ENCODE measurements around the gene ZNF415.
"Not testable (repeated sequence)": the region's sequence is repeated elsewhere in the genome, so short reads cannot be mapped to it uniquely, and the experiment has no call there.

The ZNF415 gene

DNA sequence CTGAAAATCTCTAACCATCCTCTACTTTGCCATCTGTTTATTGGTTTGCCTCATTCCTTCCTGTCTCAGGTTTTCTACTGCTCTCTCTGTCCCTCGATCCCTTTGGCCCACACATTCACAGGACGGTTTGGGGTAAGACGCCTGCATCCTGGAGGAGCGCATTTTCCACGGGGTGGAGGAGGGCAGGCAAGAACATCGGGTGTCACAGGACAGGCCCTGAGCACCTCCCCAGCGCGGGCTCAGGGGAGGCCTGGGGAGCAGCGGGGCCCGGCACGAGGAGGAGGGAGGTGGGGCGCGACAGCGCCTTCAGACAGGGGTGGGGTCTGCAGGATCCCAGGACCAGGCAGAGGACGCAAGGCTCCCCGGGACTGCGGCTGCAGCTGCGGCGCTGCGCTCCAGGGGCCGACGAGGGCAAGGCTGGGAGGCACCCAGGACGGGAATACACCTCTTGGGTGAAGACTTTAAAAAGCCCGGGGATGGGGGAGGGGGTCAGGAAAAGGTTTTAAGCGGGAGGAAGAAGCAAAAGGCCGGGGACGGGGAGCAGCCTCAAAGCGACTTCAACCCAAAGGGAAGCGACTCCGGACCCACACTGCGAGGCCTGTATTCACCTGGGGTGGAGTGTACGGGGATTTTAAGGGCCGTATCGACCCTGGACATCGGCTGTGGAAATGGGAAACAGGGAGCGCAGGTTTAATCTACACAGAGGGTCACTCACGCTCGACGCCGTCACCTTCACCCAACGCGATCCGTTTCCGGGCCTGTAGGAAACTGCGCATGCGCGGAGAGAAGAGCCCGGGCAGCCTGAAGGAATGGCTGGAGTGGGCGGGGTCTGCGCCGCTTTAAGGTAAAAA, at the start of gene ZNF415:
ZNF415 (minus strand) TSS at position 770 of the 851 bp plus-strand sequence. CDS start 10,234 bp downstream, outside the sequence.
- DNase-seq, result no peak

DNA sequence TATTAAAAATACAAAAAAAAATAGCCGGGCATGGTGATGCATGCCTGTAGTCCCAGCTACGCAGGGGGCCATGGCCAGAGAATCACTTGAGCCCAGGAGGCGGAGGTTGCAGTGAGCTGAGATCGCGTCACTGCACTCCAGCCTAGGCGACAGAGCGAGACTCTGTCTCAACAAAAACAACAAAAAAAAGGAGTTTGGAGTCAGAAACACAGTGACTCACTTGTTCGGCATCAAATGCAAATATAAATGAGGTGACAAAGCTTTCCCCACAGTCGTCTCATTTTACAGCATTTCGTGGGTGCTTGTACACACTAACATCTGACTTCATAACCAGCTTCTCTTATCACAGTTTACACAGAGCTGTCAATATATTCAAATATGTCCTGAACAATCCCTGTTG, 49.5 kb upstream of the ZNF415 start:
- DNase-seq, result no peak

DNA sequence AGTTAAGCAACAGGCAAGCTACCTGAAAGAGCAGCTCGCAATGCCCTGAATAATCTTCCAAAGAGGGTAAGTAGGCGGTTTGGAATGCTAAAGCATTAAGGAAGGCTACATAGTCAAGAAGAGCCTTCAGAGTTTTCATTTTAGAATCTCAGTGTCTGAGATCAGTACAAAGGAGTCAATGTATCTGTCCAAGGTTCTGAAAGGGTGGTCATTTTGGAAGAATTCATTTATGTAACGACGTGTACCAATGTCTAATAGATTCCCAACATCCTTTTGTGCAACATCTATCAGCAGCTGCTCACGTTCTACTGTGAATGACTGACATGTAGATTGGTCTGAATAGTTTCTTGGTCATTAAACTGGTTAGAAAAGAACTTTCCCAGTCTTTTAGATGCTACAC, 45.3 kb upstream of the ZNF415 start:
- no peak for DNase-seq

DNA sequence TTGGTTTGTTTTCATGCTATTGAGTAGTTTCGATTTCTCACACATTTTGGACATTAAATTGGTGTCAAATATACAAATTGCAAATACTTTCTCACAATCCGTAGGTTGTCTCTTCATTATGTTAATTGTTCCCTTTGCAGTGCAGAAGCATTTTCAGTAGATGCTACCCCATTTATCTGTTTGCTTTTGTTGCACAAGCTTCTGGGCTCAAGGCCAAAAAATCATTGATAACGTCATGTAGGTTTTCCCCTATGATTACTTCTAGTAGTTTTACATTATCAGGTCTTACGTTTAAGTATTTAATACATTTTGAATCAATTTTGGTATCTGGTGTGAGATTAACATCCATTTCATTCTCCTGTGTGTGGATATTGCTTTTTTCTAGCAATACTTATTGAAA, 40.2 kb upstream of the ZNF415 start:
- DNase-seq, result no peak

DNA sequence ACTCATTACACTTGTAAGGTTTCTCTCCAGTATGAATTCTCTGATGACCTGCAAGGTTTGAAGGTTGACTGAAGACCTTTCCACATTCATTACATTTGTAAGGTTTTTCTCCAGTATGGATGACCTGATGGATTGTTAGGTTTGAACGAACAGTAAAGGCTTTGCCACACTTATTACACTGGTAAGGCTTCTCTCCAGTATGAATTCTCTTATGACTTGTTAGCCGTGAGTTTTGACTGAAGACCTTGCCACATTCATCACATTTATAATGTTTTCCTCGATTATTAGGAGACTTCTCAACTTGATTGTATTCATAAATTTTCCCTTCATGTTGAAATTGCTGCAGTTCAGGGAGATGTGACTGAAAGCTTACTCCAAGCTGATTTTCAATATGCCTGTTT, 33.0 kb upstream of the ZNF415 start:
- DNase-seq, result no peak

DNA sequence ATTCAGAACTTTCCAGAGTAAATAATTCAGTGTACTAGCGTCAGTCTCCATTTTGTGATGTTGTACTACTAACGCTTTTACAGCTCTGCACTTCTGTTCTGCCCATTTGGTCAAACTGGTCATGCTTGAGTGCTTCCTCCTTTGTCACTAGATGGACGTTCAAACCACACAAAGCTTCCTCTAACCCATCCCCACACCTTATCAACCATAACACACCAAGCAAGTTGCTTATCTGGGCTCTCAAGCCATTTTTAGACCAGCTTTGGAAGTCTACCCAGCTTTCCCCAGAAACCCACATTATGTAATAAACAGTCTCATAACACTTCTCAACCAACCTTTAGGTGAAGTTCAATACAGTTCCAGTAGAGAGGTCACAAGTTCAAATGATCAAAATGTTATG, 28.4 kb upstream of the ZNF415 start:
- no peak for DNase-seq

DNA sequence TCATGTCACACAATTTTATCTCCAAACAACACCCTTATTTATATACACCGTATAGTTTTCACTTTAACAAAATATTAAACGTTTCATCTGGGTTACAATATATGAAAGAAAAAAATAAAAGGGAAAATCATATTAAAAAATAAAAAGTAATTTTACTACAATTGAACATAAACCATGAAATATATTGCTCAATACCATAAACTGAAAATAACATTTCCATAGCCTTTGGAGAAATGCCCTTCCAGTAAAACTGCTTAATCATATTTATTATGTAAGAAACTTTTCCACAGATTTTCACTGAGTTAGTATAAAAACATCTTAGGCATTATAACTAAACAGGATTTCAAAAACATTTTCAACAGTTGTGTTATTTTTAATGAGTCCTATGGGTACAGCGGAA, 27.6 kb upstream of the ZNF415 start:
- DNase-seq, result no peak

DNA sequence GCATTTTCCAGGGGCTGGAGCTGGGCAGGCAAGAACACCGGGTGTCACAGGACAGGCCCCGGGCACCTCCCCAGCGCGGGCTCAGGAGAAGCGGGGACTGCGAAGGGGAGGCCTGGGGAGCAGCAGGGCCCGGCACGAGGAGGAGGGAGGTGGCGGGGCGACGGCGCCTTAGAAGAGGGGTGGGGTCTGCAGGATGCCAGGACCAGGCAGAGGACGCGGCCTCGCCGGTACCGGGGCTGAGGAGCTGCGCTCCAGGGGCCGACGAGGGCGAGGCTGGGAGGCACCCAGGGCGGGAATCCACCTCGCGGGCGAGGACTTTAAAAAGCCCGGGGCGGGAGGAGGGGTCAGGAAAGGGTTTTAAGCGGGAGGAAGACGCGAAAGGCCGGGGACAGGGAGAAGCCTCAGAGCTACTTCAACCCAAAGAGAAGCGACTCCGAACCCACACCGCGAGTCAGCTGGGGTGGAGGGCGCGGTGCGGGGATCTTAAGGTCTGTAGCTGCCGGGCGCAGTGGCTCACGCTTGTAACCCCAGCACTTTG, 25.5 kb upstream of the ZNF415 start:
- DNase-seq, result no peak

DNA sequence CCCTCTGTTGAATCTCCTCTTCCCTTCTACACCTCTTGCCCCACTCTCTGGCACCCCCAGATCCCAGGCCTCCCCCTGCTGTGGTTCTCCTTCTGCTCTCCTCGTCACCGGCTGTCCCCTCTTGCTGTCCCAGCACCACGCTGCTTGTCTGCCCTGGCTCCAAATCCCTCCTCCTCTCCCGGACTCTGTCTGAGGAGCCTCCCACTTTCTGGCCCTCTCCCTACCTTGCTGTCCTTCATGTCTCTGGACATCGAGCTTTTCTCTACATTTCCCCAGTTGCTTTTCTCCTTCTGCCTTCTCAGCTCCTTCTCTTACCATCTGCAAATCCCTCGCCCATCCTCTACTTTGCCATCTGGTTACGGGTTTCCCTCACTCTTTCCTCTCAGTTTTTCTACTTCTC, 24.9 kb upstream of the ZNF415 start:
- no peak for DNase-seq

DNA sequence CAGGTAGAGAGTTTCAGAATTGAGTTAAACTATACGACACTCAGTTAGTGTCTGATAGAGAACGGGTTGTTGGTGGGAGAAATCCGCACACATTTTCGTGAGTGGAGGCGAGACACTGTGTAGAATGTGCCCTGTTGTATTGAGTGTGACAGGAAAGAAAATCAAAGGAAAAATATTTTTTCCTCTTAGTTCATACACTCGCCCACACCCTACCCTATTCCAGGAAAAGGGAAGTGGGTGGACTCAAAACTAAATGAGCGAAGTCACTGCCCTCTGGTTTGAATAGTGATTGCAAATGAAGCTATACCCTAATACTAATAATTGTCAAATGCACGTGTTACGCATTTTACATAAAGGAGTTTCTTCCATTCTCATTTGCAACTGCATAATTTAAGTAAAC, 24.1 kb upstream of the ZNF415 start:
- DNase-seq, result no peak

DNA sequence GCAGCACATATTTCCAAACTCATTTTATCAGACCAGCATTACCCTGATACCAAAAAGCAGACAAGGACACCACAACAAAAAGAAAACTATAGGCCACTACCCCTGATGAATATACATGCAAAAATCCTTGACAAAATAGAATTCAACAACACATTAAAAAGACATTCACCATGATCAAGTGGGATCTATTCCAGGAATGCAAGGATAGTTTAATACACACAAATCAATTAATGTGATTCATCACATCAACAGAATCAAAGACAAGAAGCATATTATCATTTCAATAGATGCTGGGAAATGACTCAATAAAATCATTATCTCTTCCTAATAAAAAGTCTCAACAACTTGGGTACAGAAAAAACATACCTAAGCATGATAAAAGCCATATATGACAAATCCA, 14.9 kb upstream of the ZNF415 start:
- no peak for DNase-seq

DNA sequence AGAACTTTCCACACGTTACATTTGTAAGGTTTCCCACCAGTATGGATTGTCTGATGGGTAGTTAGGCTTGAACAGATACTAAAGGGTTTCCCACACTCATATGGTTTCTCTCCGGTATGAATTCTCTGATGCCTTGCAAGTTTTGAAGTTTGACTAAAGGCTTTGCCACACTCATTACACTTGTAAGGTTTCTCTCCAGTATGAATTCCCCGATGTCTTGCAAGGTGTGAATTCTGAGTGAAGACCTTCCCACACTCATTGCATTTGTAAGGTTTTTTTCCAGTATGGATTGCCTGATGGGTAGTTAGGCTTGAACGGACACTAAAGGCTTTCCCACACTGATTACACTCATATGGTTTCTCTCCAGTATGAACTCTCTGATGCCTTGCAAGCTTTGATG, 7.6 kb upstream of the ZNF415 start:
- no peak for DNase-seq

DNA sequence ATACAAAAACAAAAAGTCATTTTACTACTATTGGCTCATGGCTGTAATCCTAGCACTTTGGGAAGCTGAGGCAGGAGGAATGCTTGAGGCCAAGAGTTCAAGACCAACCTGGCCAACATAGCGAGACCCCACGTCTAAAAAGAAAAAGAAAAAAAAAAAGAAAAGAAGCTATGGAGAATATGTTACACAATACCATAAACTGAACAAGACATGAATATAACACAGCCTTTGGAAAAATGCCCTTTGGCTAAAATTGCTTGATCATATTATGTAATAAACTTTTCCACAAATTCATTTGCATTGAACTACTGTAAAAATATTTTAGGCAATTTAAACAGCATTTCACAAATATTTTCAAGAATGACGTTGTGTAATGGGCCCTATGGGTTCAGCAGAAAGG, 3.7 kb upstream of the ZNF415 start:
- DNase-seq, result no peak

DNA sequence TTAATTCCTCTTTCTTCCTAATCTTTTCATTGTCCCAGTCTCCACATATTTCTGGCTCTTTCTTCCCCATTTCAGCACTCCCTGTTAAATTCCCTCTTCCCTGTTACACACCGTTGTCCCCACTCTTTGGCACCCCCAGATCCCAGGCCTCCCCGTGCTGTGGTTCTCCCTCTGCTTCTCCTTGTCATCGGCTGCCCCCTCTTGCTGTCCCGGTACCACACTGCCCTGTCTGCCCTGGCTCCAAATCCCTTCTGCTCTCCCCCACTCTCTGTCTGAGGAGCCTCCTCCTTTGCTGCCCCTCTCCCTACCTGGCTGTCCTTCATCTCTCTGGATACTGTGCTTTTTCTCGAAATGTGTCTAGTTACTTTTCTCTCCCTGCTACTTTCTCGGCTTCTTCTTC, 983 bp downstream of the ZNF415 start:
- DNase-seq, result no peak

DNA sequence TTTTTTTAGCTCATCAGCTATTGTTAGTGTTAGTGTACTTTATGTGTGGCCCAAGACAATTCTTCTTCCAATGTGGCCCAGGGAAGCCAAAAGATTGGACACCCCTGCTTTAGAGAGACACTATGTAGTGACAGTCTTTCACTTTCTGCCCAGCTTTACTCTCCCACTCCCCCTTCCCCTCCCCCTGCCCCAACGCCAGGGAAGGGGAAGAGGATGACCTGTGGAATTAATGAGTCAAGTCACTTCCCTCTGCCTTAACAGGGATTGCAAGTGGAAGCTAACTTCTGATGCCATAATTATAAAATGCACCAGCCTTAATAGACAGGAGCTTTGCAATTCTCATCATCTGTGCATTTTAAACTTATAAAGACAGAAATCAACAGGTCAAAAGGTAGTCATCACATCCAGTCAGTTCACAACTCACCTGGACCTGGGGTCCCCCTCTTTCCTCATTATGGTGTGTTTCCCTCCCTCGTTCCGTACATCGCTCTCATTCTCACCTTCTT, 1.6 kb downstream of the ZNF415 start:
- no peak for DNase-seq

DNA sequence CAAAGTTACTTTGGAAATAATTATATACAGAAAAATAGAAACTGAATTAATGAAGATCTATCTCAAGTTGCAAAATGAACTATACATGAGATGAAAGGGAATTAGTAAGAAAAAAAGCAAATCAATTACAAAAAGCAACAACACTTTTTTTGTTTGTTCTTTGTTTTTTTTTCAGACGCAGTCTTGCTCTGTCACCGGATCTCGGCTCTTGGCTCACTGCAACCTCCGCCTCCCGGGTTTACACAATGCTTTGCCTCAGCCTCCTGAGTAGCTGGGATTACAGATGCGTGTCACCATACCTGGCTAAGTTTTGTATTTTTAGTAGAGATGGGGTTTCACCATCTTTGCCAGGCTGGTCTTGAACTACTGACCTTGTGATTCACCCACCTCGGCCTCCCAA, 2.2 kb downstream of the ZNF415 start:
- DNase-seq, result no peak

DNA sequence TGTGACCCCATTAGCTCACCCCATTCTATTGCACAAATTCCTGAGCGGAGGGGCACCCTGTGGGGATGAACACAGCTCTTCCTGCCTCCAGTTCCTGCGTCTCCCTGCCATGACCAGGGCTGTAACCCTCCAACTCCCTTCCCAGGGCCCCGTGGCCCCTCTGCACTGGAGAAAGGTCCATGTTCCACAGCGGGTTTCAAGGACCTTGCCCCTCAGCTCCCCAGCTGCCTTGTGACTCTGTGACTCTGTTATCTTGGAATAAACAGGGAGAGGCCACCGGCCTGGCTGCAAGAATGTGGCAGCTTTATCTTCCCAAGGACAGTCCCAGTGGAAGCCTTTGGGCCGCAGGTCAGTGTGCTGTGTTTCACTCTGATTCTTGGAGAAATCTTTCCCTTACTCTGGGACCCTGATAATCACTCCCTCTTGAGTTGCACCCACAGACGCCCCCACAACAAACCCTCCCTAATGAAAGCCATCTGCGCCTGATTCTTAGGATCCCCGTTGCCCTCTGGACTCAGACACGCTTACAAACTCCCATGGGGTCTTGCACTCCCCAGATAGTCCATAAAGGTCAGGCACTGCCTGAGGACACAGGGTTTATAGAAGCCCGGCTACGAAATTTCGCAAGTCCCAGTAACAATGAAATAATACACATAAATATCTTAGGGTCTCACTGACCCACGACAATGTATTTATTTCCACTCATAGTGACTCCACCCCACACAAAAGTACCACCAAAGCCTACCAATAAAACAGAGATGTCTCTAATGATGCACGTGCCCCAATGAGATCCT, 5.8 kb downstream of the ZNF415 start:
- DNase-seq, result not testable (repeated sequence)

DNA sequence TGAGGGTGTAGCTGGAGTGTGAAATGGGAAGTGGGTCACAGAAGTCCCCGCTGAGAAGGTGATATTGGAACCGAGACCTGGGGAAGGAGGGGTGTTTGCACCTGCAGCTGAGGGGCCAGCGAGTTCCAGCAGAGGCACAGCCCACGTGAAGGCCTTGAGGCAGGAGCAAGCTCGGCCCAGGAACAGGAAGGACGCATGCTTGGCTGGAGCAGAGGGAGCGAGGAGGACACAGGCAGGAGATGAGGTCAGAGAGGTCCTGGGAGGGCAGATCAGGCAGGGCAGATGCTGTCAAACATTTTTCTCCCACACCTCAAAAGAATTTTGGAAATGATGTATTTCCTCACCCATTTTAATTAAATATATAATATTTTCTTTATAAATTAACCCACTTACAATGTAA, 9.3 kb downstream of the ZNF415 start:
- no peak for DNase-seq

DNA sequence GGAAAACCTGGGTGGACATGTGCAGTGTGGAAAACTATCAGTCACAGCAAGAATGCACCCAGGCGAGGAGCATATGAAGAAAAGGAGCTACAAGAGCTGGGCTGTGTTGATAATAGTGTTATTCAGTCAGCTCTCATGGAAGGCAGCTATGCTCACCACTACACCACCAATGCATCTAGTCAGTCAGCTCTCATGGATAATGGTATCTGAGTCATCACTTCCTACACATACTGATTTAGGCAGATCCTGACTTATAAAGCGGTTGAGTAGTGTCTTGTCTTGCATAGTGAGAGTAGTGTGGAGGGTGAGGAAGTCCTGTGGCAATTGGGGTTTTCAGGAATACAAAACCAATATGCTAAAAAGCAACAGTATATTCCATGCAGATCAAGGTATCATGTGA, 20.4 kb downstream of the ZNF415 start:
- DNase-seq, result no peak

DNA sequence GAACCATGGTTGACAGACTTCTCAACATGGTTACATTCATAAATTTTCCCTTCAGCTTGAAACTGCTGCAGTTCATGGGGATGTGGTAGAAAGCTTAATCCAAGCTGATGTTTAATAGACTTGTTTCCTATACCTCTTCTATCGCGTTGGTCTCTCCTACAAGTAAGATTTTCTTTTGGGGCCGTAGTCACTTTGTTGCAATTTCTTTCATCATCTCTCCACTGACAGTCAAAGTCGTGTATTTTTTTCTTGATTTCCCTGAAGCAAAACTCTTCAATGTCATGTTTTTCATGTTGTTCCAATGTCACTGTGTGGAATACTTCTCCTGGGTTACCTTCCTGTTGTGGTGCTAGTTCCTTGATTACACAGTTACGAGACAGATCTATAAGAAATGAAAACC, 23.2 kb downstream of the ZNF415 start:
- DNase-seq, result no peak

DNA sequence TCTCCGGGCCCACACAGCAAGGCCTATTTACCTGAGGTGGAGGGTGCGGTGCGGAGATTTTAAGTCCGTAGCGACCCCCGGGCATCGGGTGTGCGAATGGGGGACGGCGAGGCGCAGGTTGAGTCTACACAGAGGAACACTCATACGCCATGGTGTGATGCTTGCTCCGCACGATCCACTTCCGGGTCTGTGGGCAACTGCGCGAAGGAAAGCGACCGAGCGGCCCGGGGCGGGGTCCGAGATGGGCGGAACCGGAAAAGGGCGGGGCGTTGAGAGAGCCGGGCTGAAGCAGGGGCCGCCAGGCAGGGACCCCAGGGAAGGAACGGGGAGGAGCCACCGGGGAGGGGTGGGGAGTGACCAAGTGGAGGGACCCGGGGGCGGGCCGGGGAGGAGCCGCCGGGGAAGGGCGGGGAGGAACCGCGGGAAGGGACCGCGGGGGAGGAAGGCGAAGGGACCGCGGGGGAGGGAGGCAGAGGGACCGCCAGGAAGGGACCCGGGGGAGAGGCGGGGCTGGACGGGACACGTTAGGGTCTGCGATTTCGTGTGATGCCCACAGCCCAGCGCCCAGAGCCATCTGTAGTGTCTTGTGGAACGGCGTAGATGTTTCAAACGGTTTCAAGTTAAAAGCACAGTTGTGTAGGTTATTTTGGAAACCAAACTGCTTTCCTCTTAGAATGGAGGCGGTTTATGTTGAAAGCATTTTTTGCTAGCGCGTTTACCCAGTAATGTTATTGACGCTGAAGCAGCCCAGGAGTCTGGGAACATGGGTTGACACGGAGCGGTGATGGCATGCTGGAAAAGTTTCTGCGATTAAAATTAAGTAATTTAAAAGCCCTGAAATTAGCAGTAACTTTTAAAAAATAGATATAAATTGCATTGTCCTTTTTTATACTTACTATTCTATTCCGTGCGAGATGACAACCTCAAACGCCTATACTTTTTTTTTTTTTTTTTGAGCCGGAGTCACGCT, 29.2 kb downstream of the ZNF415 start, which contains the start of gene ZNF160:
ZNF160 (minus strand) TSS at position 189 of the 970 bp plus-strand sequence. CDS start 17,146 bp downstream, outside the sequence.
- DNase-seq, result peak; percentile 89

DNA sequence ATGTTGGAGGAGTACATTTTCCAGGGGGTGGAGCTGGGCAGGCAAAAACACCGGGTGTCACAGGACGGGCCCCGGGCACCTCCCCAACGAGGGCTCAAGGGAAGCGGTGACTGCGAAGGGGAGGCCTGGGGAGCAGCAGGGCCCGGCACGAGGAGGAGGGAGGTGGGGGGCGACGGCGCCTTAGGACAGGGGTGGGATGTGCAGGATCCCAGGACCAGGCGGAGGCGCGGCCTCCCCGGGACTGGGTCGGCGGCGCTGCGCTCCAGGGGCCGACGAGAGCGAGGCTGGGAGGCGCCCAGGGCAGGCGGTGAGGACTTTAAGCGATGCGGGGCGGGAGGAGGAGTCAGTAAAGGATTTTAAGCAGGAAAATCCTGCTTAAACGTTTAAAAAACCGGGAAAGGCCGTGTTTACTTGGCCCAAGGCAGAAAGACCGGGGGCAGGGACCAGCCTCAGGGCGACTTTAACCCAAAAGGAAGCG, 29.9 kb downstream of the ZNF415 start:
- DNase-seq, result no peak

Measured in NCI-H1417 treated with DMSO at 0.1 percent for 48 hours (cell line).